HepG2 (cell line): ENCODE data around the gene BIVM. TPM values are rescaled to one million over a fixed set of nuclear protein-coding genes. Genes with fewer than 3 reads are reported as not detected.
A peak's percentile ranks its signal among the peaks of the same experiment; 100 is the strongest.

Experiments
- ASH2L ChIP-seq: fragments of 300-600, 200-600 bp; sonication (generic); IDR thresholded peaks from 2 replicates; pipeline ENCODE4 v1.7.0; 2017; ENCODE audit warnings: low read depth, mild to moderate bottlenecking, moderate library complexity, mixed read lengths, low read length; ENCODE audit not compliant: insufficient read length
- ERF ChIP-seq: IDR thresholded peaks from 2 replicates; pipeline ENCODE4 v1.6.1; 2018; ENCODE audit warnings: missing biosample characterization, missing genetic modification reagents
- FOSL2 ChIP-seq: sonication (generic); formaldehyde crosslinking; IDR thresholded peaks from 2 replicates; pipeline ENCODE4 v1.4.0; 2020; ENCODE audit warnings: missing genetic modification reagents
- KLF6 ChIP-seq: IDR thresholded peaks from 2 replicates; pipeline ENCODE4 v1.8.0; 2016; ENCODE audit warnings: missing biosample characterization, missing genetic modification reagents
- KLF9 ChIP-seq: IDR thresholded peaks from 2 replicates; pipeline ENCODE4 v1.6.1; 2016; ENCODE audit warnings: low read depth
- KMT2A ChIP-seq: sonication (generic); formaldehyde crosslinking; IDR thresholded peaks from 2 replicates; pipeline ENCODE4 v1.4.0; 2020; ENCODE audit warnings: missing genetic modification reagents
- PBX3 ChIP-seq: sonication (generic); formaldehyde crosslinking; IDR thresholded peaks from 2 replicates; pipeline ENCODE4 v1.8.1; 2023; ENCODE audit warnings: missing genetic modification reagents, inconsistent platforms, borderline replicate concordance
- SIN3A ChIP-seq: IDR thresholded peaks from 2 replicates; pipeline ENCODE4 v1.6.1; 2011; ENCODE audit warnings: low read depth, mild to moderate bottlenecking, control low read depth, low read length, borderline replicate concordance
- TOPORS ChIP-seq: sonication (generic); formaldehyde crosslinking; IDR thresholded peaks from 2 replicates; pipeline ENCODE4 v1.8.0; 2023; ENCODE audit warnings: mild to moderate bottlenecking, missing genetic modification reagents
- ZBTB38 ChIP-seq: sonication (generic); formaldehyde crosslinking; IDR thresholded peaks from 2 replicates; pipeline ENCODE4 v1.5.1; 2020; ENCODE audit warnings: mild to moderate bottlenecking, missing genetic modification reagents
- ZFP82 ChIP-seq: sonication (generic); formaldehyde crosslinking; IDR thresholded peaks from 2 replicates; pipeline ENCODE4 v1.5.1; 2020; ENCODE audit warnings: mild to moderate bottlenecking, missing genetic modification reagents, borderline replicate concordance
- ZNF256 ChIP-seq: sonication (generic); formaldehyde crosslinking; conservative IDR thresholded peaks from 2 replicates; pipeline ENCODE4 v1.4.0; 2020; ENCODE audit warnings: missing genetic modification reagents
- ZNF382 ChIP-seq: sonication (generic); formaldehyde crosslinking; IDR thresholded peaks from 2 replicates; pipeline ENCODE4 v1.5.0; 2020; ENCODE audit warnings: missing genetic modification reagents, mild to moderate bottlenecking, borderline replicate concordance
- ZNF605 ChIP-seq: sonication (generic); formaldehyde crosslinking; IDR thresholded peaks from 2 replicates; pipeline ENCODE4 v1.8.0; 2022; ENCODE audit warnings: mild to moderate bottlenecking, missing genetic modification reagents
- ZNF619 ChIP-seq: sonication (generic); formaldehyde crosslinking; IDR thresholded peaks from 2 replicates; pipeline ENCODE4 v1.4.0; 2020; ENCODE audit warnings: mild to moderate bottlenecking, missing genetic modification reagents
- ZNF720 ChIP-seq: sonication (generic); formaldehyde crosslinking; IDR thresholded peaks from 2 replicates; pipeline ENCODE4 v1.4.0; 2020; ENCODE audit warnings: missing genetic modification reagents
- ZNF724P ChIP-seq: sonication (generic); formaldehyde crosslinking; IDR thresholded peaks from 2 replicates; pipeline ENCODE4 v1.8.0; 2022; ENCODE audit warnings: missing genetic modification reagents, borderline replicate concordance
- polyA plus RNA-seq, 8 experiments: library from polyadenylated mRNA; depleted of rRNA in 3 of 8; stranded (reverse) in 7 of 8; unstranded in 1 of 8; fragments of >200 nt; fragmentation: Illumina TruSeq in 4 of 8; extraction: Trizol in 4 of 8; gene quantifications; 2 replicates each; pipeline versions ENCODE4 v1.2.1 to v1.2.3, GENCODE V29; 2011 to 2016; ENCODE audit warnings: low read depth in 4 of 8, missing spikeins in 1 of 8, mixed read lengths in 1 of 8; ENCODE audit not compliant: insufficient read depth in 1 of 8
- total RNA-seq, 5 experiments: library from RNA; depleted of rRNA; stranded (reverse); fragments of >200 nt; fragmentation: Illumina TruSeq; extraction: Trizol; gene quantifications; 2 replicates each; pipeline ENCODE4 v1.2.3, GENCODE V29; 2016; ENCODE audit warnings: low read depth in 1 of 5
- TF ChIP-seq, protein P1 (sequence below): sonication (generic); formaldehyde crosslinking; IDR thresholded peaks from 2 replicates; pipeline ENCODE4 v1.4.0; 2020; ENCODE audit warnings: missing genetic modification reagents
- TF ChIP-seq, protein P2 (sequence below): sonication (generic); formaldehyde crosslinking; IDR thresholded peaks from 2 replicates; pipeline ENCODE4 v1.9.0; 2021; ENCODE audit warnings: missing genetic modification reagents, borderline replicate concordance
- TF ChIP-seq, protein P3 (sequence below): sonication (generic); formaldehyde crosslinking; IDR thresholded peaks from 2 replicates; pipeline ENCODE4 v1.4.0; 2020; ENCODE audit warnings: mild to moderate bottlenecking, missing genetic modification reagents

The BIVM gene
- total and polyA plus RNA-seq, 2 of the 13 experiments (the other 11 are each of a cell fraction or from before 2014, with no cell fraction given): 10.4 to 15.8 TPM

DNA sequence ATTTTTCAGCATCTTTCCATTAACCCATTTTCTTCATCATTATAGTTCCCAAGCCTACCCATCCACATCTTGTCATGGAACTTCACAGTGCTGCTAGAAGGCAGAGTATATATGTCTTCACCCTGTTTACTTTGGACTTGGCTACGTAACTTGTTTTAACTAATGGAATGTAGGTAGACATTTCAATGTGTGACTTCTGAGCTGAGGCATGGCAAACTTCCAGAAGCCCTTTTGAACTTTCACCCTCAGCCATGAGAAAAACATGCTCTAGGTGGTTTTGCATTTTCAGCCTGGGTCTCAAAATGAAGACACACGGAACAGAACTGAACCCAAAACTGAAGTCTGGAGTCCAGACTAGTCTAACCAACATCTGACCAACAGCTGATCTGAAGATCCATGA, 28.5 kb upstream of the BIVM start (continued):
- TF ChIP-seq, protein P1, sequence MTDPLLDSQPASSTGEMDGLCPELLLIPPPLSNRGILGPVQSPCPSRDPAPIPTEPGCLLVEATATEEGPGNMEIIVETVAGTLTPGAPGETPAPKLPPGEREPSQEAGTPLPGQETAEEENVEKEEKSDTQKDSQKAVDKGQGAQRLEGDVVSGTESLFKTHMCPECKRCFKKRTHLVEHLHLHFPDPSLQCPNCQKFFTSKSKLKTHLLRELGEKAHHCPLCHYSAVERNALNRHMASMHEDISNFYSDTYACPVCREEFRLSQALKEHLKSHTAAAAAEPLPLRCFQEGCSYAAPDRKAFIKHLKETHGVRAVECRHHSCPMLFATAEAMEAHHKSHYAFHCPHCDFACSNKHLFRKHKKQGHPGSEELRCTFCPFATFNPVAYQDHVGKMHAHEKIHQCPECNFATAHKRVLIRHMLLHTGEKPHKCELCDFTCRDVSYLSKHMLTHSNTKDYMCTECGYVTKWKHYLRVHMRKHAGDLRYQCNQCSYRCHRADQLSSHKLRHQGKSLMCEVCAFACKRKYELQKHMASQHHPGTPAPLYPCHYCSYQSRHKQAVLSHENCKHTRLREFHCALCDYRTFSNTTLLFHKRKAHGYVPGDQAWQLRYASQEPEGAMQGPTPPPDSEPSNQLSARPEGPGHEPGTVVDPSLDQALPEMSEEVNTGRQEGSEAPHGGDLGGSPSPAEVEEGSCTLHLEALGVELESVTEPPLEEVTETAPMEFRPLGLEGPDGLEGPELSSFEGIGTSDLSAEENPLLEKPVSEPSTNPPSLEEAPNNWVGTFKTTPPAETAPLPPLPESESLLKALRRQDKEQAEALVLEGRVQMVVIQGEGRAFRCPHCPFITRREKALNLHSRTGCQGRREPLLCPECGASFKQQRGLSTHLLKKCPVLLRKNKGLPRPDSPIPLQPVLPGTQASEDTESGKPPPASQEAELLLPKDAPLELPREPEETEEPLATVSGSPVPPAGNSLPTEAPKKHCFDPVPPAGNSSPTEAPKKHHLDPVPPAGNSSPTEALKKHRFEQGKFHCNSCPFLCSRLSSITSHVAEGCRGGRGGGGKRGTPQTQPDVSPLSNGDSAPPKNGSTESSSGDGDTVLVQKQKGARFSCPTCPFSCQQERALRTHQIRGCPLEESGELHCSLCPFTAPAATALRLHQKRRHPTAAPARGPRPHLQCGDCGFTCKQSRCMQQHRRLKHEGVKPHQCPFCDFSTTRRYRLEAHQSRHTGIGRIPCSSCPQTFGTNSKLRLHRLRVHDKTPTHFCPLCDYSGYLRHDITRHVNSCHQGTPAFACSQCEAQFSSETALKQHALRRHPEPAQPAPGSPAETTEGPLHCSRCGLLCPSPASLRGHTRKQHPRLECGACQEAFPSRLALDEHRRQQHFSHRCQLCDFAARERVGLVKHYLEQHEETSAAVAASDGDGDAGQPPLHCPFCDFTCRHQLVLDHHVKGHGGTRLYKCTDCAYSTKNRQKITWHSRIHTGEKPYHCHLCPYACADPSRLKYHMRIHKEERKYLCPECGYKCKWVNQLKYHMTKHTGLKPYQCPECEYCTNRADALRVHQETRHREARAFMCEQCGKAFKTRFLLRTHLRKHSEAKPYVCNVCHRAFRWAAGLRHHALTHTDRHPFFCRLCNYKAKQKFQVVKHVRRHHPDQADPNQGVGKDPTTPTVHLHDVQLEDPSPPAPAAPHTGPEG: no peak
- TF ChIP-seq KLF6 (CRISPR knock-in tag) (0 out of 2 replicates have a peak, but pooled peaks have one; percentile 36), ZNF256 (CRISPR knock-in tag) (no peak), PBX3 (no peak), SIN3A (no peak), ZNF724P (no peak), ERF (CRISPR knock-in tag) (0 out of 2 replicates have a peak, but pooled peaks have one; percentile 39), ASH2L (no peak), KMT2A (CRISPR knock-in tag) (no peak), ZNF382 (CRISPR knock-in tag) (no peak), ZFP82 (no peak), TOPORS (CRISPR knock-in tag) (0 out of 2 replicates have a peak, but pooled peaks have one; percentile 44), ZBTB38 (CRISPR knock-in tag) (no peak), ZNF619 (no peak), FOSL2 (CRISPR knock-in tag) (no peak), ZNF605 (CRISPR knock-in tag) (no peak), ZNF720 (no peak), KLF9 (CRISPR knock-in tag) (no peak)
- TF ChIP-seq, protein P2, sequence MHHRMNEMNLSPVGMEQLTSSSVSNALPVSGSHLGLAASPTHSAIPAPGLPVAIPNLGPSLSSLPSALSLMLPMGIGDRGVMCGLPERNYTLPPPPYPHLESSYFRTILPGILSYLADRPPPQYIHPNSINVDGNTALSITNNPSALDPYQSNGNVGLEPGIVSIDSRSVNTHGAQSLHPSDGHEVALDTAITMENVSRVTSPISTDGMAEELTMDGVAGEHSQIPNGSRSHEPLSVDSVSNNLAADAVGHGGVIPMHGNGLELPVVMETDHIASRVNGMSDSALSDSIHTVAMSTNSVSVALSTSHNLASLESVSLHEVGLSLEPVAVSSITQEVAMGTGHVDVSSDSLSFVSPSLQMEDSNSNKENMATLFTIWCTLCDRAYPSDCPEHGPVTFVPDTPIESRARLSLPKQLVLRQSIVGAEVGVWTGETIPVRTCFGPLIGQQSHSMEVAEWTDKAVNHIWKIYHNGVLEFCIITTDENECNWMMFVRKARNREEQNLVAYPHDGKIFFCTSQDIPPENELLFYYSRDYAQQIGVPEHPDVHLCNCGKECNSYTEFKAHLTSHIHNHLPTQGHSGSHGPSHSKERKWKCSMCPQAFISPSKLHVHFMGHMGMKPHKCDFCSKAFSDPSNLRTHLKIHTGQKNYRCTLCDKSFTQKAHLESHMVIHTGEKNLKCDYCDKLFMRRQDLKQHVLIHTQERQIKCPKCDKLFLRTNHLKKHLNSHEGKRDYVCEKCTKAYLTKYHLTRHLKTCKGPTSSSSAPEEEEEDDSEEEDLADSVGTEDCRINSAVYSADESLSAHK (CRISPR knock-in tag): no peak
- TF ChIP-seq, protein P3, sequence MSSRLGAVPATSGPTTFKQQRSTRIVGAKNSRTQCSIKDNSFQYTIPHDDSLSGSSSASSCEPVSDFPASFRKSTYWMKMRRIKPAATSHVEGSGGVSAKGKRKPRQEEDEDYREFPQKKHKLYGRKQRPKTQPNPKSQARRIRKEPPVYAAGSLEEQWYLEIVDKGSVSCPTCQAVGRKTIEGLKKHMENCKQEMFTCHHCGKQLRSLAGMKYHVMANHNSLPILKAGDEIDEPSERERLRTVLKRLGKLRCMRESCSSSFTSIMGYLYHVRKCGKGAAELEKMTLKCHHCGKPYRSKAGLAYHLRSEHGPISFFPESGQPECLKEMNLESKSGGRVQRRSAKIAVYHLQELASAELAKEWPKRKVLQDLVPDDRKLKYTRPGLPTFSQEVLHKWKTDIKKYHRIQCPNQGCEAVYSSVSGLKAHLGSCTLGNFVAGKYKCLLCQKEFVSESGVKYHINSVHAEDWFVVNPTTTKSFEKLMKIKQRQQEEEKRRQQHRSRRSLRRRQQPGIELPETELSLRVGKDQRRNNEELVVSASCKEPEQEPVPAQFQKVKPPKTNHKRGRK (CRISPR knock-in tag): no peak
